ENCODE results near the gene CHD1L. TPM values are rescaled to one million over a fixed set of nuclear protein-coding genes. Genes with fewer than 3 reads are reported as not detected.

CHD1L gene
- total RNA-seq, 1 experiment from 2014 or later = 64.2 TPM

- Histone ChIP-seq H3K18ac (ENCODE audit: insufficient read length, low read depth, low read length) (no peak overlapping the region), H2BK15ac (ENCODE audit: low read depth, low read length) (no peak overlapping the region), H4K8ac (replicated peaks; ENCODE audit: insufficient read length, low read depth, low read length) (no peak overlapping the region), H4K20me1 (ENCODE audit: control insufficient read depth, insufficient read depth, insufficient read length) (no peaks in the 10 kb centered on the region), H3K4me2 (ENCODE audit: insufficient read depth, insufficient read length, low read length) (no peak overlapping the region), H3K4ac (ENCODE audit: low read depth, low read length) (no peak overlapping the region), H2BK120ac (ENCODE audit: low read depth, low read length, poor library complexity, severe bottlenecking) (no peak overlapping the region), H3K27ac (ENCODE audit: insufficient read length, low read depth, low read length) (no peak overlapping the region), H3K79me1 (ENCODE audit: insufficient read depth, low read depth, low read length, poor library complexity, severe bottlenecking) (no peaks in the 10 kb centered on the region), H3T11ph (ENCODE audit: low read length) (no peak overlapping the region), H4K91ac (ENCODE audit: insufficient read length, low read depth, low read length) (no peak overlapping the region), H2BK20ac (ENCODE audit: low read depth, low read length, poor library complexity, severe bottlenecking) (no peak overlapping the region), H3K4me1 (ENCODE audit: insufficient read depth, low read length) (no peaks in the 10 kb centered on the region), H2BK12ac (ENCODE audit: insufficient read length, low read depth, low read length) (no peak overlapping the region), H3K56ac (ENCODE audit: insufficient read length, low read depth, low read length) (no peak overlapping the region), H3K9ac (ENCODE audit: extremely low read depth, insufficient read length, low read length) (no peak overlapping the region), H2AK5ac (ENCODE audit: insufficient read length, low read length) (no peak overlapping the region), H3K9me3 (ENCODE audit: control insufficient read depth, low read depth, low read length) (no peaks in the 10 kb centered on the region), H3K23me2 (ENCODE audit: insufficient read length, low read depth, low read length, poor library complexity, severe bottlenecking) (no peaks in the 10 kb centered on the region), H3K14ac (ENCODE audit: insufficient read depth, low read length) (no peak overlapping the region), H4K5ac (ENCODE audit: insufficient read length, low read depth, low read length) (no peak overlapping the region), H2BK5ac (ENCODE audit: insufficient read length, low read length) (no peak overlapping the region), H3K27me3 (ENCODE audit: insufficient read depth, low read length) (no peaks in the 10 kb centered on the region), H3K23ac (ENCODE audit: insufficient read length, low read depth, low read length) (no peak overlapping the region), H3K79me2 (ENCODE audit: insufficient read depth, low read length) (no peaks in the 10 kb centered on the region), H2AFZ (ENCODE audit: low read length) (no peak overlapping the region)
- no peak overlapping the region for H3K27ac Mint-ChIP-seq
- H3K36me3 Mint-ChIP-seq (ENCODE audit: insufficient read depth in 1 of 3, low read depth in 3 of 3) = no peaks in the 10 kb centered on the region
- DNase-seq = no peak
- H3K4me1 Mint-ChIP-seq = peaks cover 2 to 4% of the 10 kb centered on the region in 2 experiments; a peak in 1 of 4 replicates
- TF ChIP-seq CTCF (conservative IDR thresholded peaks at IDR 0.05) = no peak
- H3K9me3 Mint-ChIP-seq = no peaks in the 10 kb centered on the region
- no CpG with 5 or more reads among the region's 2 CpGs for WGBS (ENCODE audit: extremely low coverage, insufficient read length, low lambda C conversion rate)
- no peak overlapping the region for H3K4me3 Mint-ChIP-seq
- H3K27me3 Mint-ChIP-seq (ENCODE audit: low read depth) = no peaks in the 10 kb centered on the region
Measured at GRCh38 chr1:147215540-147215916, 27.0 kb upstream of the CHD1L start.
